SKM-1 treated with dmso at 0.1 percent for 144 hours (cell line): Measurements from ENCODE around the gene CPT1C.
A peak's percentile ranks its signal among the peaks of the same experiment; 100 is the strongest.

Experiments
- DNase-seq: peaks from one replicate; lab custom pipeline; 2025; ENCODE audit not compliant: unreplicated experiment; lab: John Stamatoyannopoulos, UW

Gene CPT1C

GRCh38 chr19:49681830-49682229 is 9.1 kb upstream of the CPT1C start:
- no peak for DNase-seq

GRCh38 chr19:49682274-49682673 is 8.6 kb upstream of the CPT1C start:
- no peak for DNase-seq

- no peak for DNase-seq
These were observed 7.1 kb upstream of the CPT1C start for GRCh38 chr19:49683814-49684250.

- DNase-seq: peak; percentile 0
These were observed 6.5 kb upstream of the CPT1C start for GRCh38 chr19:49684251-49684982.

GRCh38 chr19:49684983-49685553 is 5.8 kb upstream of the CPT1C start:
- DNase-seq: no peak

- DNase-seq: no peak
These were observed 5.0 kb upstream of the CPT1C start for GRCh38 chr19:49685845-49686332.

GRCh38 chr19:49686503-49687088 is 4.3 kb upstream of the CPT1C start:
- DNase-seq: no peak

GRCh38 chr19:49687150-49687549 is 3.8 kb upstream of the CPT1C start:
- no peak for DNase-seq

GRCh38 chr19:49687566-49688316 is 3.2 kb upstream of the CPT1C start:
- DNase-seq: no peak

- DNase-seq: no peak
These were observed 2.3 kb upstream of the CPT1C start for GRCh38 chr19:49688531-49689132.

- DNase-seq: no peak
These were observed 1.5 kb upstream of the CPT1C start, which contains the start of gene ADM5 for GRCh38 chr19:49689133-49690078. ADM5 (plus strand) TSS chr19:49689594; CDS start chr19:49689838, 244 bp downstream.

GRCh38 chr19:49690079-49690655 is 749 bp upstream of the CPT1C start:
- no peak for DNase-seq

GRCh38 chr19:49691243-49692146 is 579 bp downstream of the CPT1C start:
- DNase-seq: no peak

- no peak for DNase-seq
These were observed 1.2 kb downstream of the CPT1C start for GRCh38 chr19:49692147-49692506.

GRCh38 chr19:49696115-49696514 is 5.2 kb downstream of the CPT1C start:
- no peak for DNase-seq

- no peak for DNase-seq
These were observed 5.9 kb downstream of the CPT1C start for GRCh38 chr19:49696865-49697264.

- DNase-seq: no peak
These were observed 8.4 kb downstream of the CPT1C start for GRCh38 chr19:49699364-49699763.

GRCh38 chr19:49700563-49700962 is 9.6 kb downstream of the CPT1C start:
- DNase-seq: no peak
